GM21447 (cell line): Measurements from ENCODE around the gene ASTN2.

Experiments
- ATAC-seq: cut with Tn5 transposase; IDR thresholded peaks from one replicate; pipeline ENCODE4 v1.9.1; 2021; ENCODE audit not compliant: unreplicated experiment

The ASTN2 gene

DNA sequence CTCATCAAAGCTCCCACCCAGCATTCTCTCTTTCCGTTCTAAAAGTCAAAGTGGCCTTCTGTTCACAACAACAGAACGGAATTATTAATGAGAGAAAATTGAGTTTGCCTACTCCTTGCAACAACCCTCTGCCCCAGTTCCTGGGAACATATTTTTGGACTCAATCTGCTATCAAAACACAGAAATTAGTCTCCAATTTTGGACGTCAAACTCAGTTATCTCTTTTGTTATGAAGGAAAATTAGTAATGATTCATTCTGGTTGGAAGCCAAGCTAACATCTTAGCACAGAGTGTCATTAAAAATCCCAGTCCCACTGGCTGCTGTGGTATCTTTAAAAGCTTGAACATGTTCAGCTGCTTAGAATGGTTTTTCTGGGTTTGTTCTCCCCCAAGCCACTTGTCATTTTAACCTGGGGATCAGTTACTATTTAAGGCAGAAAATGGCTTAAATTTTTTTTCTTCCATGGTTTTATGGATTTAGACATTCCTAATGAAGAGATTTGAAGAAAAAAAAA, 384.5 kb downstream of the ASTN2 start:
- no peak for ATAC-seq

DNA sequence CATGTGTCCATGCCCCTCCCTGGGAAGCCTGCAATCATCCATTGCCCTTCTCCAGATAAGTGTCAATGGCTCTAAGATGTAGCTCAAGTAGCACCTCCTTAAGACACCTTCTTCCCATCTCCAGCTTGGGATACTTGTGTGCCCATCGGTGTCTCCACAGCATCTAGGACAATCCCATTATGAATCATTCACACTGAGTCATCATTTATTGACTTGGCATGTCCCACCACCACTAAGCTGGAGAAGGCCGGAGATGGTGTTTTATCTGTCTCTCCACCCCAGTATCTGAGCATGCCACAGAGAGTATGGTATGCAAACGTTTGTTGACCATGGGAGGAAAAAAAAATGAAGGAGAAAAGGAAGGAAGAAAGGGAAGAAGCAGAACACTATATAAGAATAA, 385.5 kb downstream of the ASTN2 start:
- ATAC-seq, result no peak

DNA sequence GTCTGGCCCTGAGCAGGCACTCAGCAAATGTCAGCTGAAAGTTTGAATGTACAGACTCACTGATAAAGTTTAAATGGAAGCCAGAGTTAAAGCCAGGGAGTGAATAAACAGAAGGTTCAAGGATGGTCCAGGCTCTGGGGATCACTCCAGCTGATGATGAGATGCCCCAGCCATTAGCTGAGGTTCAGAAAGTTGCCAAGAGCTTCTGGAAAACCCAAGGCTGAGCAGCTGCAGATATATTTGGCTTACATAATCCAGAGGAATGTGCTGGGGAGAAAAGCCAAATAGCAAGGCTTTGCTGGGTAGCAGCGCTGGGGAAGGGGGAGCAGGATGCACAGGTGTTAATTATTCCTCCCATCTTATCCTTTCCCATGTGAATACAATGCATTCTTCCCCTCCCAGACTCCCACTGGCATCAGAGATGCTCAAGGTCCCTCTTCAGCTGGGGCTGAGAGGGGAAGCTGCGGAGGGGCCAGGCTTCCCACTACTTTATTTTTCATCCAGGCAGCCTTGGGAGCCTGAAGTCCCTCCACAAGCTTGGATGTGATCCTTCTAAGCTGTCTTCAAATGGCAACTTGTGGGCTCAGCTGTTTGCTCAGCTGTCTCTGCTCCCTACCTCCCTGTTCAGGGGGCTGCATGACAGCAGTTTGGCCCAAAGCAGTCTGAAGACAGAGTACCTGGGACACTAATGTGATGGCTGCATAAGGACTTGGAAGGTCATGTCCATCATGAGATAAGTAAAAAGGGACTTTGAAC, 386.6 kb downstream of the ASTN2 start:
- ATAC-seq, result no peak

DNA sequence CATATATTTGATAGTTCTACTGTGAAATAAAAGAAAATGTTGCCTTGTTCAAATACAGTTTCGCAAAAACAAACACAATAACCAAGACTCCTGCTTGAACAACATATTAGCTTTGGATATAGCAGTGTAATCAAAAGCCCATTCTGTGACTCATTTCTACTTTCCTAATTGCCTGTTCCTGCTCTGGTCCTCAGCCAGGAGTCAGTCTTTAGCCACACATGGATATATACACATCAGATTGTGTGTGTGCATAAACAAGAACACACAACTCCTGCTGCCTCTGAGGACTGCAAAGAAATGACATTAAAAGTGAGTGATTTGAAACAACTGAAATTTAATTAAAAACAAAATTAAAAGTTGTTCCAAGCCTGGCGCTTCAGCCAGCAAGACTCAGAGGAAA, 393.0 kb downstream of the ASTN2 start:
- ATAC-seq, result no peak

DNA sequence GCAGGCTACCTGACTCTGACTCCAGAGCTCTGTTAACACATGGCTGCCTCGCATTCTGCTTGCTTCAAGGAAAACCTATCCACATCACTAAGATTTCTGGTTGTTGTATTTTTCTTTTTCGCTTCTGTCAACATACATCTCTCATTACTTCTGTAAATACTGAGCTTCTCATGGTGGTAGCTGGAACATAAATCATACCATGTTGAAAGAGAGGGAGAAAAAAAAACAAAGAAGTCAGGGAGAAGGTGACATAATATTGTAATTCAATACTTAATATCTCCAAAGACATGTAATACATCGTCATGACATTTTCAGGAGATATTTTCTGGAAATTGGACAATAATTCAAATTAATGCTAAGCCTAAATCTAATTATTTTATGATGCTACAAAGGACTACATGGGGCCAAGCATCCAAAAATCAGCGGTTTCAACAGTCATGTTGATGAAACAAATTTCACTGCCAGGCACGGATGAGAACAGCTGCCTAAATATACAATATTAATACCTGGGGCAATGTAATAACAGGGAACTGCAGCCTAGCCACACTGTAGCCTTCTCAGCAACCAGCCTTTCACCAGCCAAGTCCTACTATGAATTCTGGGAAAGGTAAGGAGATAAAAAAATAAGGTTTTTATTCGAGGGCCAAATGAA, 395.8 kb downstream of the ASTN2 start:
- ATAC-seq, result no peak

DNA sequence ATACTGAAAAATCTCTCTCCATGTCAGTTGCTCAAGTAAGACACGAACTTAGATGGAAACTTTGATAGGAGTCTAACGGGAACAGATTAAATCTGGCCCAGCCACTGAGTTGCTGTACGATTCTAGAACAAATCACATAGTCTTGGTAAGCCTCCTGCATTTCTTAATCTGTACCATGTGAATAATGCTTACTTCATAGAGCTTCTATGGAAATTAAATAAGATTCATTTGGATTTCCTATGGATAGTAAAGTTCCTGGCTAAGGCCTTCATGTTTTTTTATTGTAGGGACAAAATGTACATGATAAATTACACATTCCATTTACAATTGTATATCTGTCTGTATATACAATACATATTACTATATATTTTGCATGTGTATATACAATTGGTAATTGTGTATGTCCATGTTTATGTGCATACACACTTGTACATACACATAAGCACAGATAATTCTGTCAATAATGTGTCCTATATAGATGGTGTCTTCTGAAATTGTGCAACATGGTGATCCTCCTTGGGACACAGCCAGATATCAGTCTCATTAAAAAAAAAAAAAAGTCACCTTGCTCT, 397.4 kb downstream of the ASTN2 start:
- ATAC-seq, result no peak

DNA sequence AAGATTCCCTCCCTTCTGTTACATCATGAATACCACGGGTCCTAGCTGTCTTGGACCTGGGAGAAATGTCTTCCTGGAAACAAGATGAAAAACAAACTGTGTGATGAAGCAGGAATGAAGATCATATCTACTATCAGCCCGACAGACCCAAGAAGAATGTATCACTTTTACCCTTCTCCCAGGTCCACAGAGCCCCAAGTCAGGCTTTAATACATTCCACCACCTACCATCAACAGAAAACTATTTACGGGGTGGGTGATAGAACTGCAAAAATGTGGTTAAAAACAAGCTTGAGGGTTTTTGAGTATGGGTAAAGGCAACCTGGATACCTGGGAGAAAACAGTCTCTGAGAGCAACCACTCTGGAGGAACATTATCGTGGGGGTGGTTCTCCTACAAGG, 400.8 kb downstream of the ASTN2 start:
- ATAC-seq, result no peak

DNA sequence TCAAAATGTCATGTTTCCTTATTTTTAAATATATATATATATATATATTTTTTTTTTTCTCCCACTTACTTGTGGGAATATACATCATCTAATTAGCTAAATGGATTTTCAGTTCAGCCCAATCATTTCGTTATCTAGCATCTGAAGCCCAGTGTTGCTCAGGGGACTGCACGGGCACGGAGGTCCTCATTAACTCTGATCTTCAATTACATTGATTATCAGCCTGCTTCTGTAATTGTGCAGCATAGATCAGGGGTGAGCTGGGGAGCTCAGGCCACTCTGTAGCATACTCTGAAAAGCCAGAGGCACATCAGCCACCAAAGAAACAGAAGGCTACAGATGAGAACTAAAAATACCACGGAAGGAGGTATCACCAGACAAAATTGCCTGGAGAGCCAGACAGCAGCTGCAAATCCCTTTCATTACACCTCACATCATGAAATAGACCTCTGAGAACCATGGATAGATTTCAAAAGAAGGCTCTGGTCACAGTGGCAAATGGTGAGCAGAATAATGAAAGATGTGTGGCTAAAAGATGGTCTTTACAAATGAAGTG, 401.3 kb downstream of the ASTN2 start:
- no peak for ATAC-seq

DNA sequence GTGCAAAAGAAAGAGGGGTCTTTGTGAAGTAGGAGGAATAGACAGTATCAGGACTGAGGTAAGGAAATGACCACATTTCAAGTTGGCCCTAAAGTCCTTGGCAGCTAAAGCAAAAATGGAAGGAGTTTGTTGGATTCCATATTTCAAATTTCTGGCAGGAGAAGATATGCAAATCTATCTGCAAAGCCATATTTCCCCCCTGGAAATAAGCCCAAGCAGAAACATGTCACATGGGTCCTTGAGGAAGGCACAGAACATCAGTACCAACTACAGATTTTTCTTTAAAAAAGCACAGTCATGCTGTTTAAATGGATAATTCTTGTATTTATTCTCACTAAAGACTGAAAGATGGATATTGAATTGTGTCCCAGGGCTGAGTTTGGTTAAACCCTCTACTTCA, 404.8 kb downstream of the ASTN2 start:
- no peak for ATAC-seq

DNA sequence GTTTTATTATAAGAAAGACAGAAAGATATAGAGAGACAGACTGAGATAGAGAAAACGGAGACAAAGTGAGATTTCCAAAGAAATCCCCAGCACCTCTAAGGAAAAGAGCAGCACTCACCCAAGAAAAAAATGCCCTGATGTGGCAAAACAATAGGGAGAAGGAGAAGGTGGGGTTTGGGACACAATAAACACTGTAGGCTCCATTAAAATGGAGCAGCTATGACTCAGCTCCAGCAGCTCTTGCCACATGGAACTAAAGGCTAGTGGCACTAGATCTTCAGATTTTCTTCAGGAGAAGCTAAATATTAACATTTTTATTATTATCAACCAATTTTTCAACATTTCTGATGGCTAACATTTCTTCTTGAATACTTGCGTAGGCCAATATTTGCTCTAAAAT, 406.0 kb downstream of the ASTN2 start:
- no peak for ATAC-seq

DNA sequence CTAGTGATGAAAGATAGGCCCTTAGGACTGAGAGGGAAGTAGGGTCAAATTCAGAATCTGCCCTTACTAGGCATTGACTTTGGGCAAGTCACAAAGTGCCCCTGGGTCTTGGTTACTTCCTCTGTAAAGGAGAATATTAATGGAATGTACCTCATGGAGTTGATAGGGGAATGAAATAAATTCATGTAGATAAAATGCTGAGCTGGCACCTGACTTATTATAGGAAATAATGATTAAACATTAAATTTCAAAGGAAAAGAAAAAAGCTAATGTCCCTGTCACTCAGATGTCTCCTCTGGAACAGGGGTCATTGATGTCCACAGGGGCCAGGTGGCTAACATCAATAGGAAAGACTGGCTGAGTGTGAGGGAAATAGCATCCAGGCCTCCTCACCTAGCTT, 406.4 kb downstream of the ASTN2 start:
- no peak for ATAC-seq

DNA sequence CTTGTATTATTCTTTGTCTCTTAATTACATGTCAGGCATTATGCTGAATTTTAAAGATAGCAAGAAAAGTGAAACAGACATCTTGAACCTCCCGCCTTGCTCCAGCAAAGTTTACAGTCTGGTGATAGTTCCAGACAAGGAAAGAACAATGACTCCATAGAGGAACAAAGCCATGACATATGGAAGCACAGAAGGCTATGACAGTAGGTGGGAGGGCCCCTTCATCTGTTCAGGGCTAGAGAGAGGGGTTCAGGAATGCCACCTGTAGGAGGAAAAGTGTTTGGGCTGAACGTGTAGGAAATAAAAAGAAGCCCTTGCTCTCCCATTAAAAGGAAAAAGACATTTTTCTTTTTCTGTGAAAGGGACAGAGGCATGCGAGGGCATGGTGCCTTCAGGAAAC, 412.2 kb downstream of the ASTN2 start:
- no peak for ATAC-seq

DNA sequence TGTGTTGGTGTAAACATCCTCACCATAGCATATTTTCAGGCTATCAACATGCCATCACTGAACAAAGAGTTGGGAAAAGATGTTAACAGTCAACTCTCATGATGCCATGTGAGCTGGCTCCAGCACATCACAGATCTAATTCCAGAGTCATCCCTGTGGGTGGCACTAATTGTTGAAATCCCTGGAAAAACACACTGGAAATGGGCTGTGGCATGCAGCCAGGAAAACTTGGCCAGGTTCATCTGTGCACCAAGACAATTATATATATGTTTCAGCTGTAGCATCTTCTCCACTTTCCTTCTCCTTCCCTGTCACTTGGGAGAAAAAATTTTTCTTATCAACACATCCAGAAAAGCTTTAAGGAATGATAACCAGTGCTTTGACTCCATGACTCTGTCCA, 414.0 kb downstream of the ASTN2 start:
- ATAC-seq, result no peak

DNA sequence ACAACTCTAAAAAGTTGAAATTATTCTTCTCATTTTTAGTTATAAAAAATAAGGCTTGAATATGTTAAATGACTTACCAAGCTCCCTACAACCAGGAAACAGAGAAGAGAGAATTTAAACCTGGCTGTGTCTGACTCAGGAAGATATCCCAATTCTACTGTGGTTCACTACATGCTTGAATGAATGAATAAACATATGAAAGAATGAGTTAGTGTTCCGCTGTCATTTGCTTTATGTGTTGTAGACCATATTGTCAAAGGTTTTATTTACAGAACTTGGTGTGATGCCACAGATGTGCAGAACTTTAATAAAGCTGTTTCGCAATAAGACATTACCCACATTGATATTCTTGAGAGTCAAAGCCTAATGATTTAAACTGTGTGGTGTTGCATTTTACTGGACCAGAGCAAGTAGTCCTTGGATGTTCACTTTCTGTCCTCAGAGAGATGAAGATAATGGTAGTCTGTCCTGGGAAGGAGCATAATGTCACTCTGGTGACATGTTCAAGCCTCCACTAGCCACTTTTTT, 414.6 kb downstream of the ASTN2 start:
- ATAC-seq, result no peak

DNA sequence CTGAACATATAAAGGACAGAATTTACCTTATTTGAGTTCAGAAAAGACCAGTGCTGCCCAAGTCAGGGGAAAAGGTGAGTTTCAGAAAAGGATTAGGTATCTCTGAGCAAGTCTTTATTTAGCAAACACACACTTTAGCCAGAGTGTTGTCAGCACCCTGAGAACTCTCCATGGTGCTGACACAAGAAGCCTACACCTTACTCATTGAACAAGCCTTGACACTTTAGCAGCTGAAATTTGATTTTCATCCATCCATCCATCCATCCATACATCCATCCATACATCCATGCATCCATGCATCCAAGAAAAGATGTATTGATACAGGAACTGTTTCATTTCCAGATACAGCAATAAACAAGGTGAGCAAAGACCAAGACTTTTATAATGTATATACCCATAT, 416.6 kb downstream of the ASTN2 start:
- no peak for ATAC-seq

DNA sequence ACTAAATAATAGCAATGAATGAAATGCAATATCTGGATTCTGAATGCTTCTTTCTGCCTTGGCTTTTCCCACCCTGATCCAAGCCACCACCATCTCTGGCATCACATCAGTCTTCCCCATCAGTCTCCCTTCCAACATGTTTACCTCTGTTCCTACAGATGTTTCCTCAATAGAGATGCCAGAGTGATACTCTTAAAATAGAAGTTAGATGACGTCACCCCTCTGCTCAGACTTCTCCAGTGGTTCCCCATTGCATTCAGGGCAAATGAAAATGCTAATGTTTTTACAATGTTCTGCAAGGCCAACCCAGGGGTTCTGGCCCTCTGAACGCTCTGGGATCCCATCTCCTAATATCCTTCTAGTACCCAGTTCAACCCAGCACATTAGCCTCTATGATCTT, 422.0 kb downstream of the ASTN2 start:
- no peak for ATAC-seq

DNA sequence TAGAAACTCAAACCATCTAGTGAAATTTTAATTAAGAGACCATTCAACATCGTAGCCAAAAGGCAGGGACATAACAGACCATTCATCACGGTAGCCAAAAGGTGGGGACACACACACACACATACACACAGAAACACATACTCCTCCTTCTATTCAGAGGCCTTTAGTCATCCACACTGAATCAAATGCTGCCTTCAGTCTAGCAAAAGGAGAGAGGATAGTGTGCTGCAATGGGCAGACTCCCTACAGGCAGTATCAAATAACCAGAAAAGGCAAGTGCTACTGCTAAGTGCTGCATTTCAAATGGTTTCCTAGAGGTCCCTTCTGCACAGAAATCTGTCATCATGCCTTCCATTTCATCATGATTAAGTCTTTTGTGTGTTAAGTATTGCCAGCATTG, 423.8 kb downstream of the ASTN2 start:
- no peak for ATAC-seq

DNA sequence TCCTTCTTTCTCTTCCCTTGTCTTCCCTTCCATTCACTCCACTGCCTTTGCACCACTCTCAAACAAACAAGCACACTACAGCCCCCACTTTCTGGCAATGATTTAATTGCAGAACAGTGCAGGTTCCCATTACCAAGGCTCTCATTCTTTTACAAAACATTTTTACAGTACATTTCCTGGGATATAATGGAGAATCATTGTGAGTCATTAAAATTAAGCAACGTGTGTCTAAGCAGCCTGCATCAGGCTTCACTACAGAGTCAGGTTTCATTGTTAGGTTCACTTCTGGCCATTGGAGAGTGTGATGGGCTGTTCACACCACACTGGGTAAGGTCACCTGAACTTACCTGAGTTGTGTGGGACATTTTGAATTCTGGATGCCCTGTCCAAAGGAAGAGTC, 424.3 kb downstream of the ASTN2 start:
- ATAC-seq, result no peak

DNA sequence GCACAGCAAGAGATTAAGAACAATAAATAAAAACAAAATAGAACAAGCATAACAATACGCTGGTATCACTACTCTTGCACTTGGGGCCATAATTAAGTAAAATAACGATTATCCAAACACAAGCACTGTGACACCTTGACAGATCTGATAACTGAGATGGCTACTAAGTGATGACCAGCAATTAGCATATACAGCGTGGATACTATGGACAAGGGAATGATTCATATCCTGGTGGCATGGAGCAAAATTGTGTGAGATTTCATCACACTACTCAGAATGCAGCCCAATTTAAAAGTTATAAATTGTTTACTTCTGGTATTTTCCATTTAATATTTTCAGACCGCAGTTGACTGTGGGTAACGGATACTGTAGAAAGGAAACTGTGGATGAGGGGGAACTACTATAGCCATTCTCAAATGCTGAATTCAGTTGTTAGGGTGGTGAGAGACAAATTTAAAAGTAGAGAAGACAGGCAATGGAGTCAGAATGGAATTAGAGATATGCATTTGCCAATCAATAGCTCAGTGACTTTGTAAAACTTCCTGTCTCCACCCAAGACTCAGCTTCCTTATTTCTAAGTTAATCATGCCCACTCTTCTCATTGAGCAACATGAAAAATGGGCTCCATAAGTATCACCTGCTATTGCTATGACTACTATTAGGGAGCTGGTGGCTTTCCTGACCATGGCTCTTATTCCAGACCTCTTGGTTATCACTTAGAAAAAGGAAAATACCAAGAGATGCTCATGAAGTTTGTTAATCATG, 427.0 kb downstream of the ASTN2 start:
- ATAC-seq, result no peak

DNA sequence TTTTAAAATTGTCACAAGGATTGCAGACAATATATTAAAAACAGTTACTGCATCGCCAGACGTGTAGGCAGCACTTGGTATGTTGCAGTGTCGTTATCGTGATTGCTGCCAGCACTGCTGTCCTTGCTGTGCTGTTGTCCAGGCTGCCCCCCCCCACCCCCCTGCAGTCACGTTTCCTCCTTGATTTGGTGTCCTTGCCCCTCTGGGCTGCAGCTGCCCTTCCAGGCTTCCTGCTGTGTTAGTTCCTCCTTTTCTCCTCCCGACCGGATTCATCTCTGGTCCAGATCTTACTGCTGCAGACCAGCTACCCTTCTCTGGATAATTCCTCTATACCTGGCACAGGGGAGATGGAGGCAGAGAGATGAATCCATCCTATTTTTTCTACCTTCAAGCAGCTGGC, 428.8 kb downstream of the ASTN2 start:
- no peak for ATAC-seq

DNA sequence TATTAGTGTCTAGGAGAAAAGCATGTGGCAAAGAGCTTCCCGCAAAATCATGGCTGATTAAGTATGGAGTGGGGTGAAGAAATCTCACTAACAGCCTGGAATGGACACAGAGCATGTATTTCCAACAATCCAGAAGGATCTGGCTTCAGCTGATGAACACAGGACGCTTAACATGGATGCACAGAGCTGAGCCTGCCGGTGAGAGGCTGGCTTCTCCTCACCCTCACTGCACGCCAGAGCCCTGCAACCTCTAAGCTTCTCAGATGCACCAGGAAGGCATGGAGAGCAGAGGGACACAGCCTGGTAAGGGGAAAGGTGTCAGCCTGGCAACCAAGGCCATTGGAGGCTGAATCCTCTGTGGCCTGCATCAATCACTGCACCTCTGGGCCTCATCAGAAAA, 429.3 kb downstream of the ASTN2 start:
- ATAC-seq, result no peak
